HL-60 (cell line): Measurements from ENCODE around the gene SHKBP1.

ENCODE experiments used
- DNase-seq, 2 experiments: peaks; one replicate each; pipeline ENCODE4 v3.0.0-alpha.2; 2010 to 2020; ENCODE audit warnings: low read depth in 1 of 2, low spot score in 1 of 2
- H3K27ac ChIP-seq: fragments of 250-450 bp; sonication (Bioruptor Pico); replicated peaks from 2 replicates; pipeline ENCODE4 v1.5.1; 2020; ENCODE audit warnings: mild to moderate bottlenecking, moderate library complexity
- H3K27me3 ChIP-seq: fragments of 250-450 bp; sonication (Bioruptor Pico); 2 replicates; pipeline ENCODE4 v1.5.1; 2021; ENCODE audit warnings: mild to moderate bottlenecking, moderate library complexity; ENCODE audit not compliant: insufficient read depth, poor library complexity, severe bottlenecking
- H3K4me3 ChIP-seq: replicated peaks from 2 replicates; pipeline ENCODE4 v1.5.1; 2011; ENCODE audit warnings: mild to moderate bottlenecking, control low read depth, low read length; ENCODE audit not compliant: insufficient read depth
- CTCF ChIP-seq: IDR thresholded peaks from one replicate; pipeline ENCODE4 v1.5.1; 2011; ENCODE audit warnings: low read length, control low read depth, inconsistent platforms; ENCODE audit not compliant: insufficient read depth
- GABPA ChIP-seq: IDR thresholded peaks from 2 replicates; pipeline ENCODE4 v1.6.1; 2012; ENCODE audit warnings: low read depth
- POLR2AphosphoS5 ChIP-seq: IDR thresholded peaks from 2 replicates; pipeline ENCODE4 v1.6.1; 2012; ENCODE audit warnings: low read depth
- REST ChIP-seq: IDR thresholded peaks from 2 replicates; pipeline ENCODE4 v1.6.1; 2012; ENCODE audit warnings: low read depth; ENCODE audit not compliant: insufficient replicate concordance
- SPI1 ChIP-seq: IDR thresholded peaks from 2 replicates; pipeline ENCODE4 v1.6.1; 2012; ENCODE audit warnings: low read depth, mild to moderate bottlenecking, borderline replicate concordance

SHKBP1 gene

GRCh38 chr19:40534148-40534547 lies 42.5 kb upstream of the SHKBP1 start:
- TF ChIP-seq POLR2AphosphoS5 (no peak), CTCF (no peak), SPI1 (no peak), GABPA (no peak), REST (no peak)
- Histone ChIP-seq H3K27me3 (peaks cover 10% of the 10 kb centered on the region), H3K4me3 (no peak overlapping the region), H3K27ac (no peak overlapping the region)
- DNase-seq, result no peak

GRCh38 chr19:40539070-40539469 lies 37.6 kb upstream of the SHKBP1 start:
- TF ChIP-seq CTCF (no peak), POLR2AphosphoS5 (no peak), GABPA (no peak), SPI1 (no peak), REST (no peak)
- no peak overlapping the region for H3K4me3 ChIP-seq
- no peak overlapping the region for H3K27ac ChIP-seq
- DNase-seq, result no peak
- H3K27me3 ChIP-seq, result no peaks in the 10 kb centered on the region

- DNase-seq, result no peak
- no peak overlapping the region for H3K4me3 ChIP-seq
- no peaks in the 10 kb centered on the region for H3K27me3 ChIP-seq
- H3K27ac ChIP-seq, result no peak overlapping the region
- TF ChIP-seq GABPA (no peak), CTCF (no peak), REST (no peak), POLR2AphosphoS5 (no peak), SPI1 (no peak)
Measured at GRCh38 chr19:40542202-40542859, 34.3 kb upstream of the SHKBP1 start.
